Loucy (cell line): Measurements from ENCODE around the gene FARP1.

Source experiments
- H2AFZ ChIP-seq: fragments of 200-600 bp; sonication (generic); 2 replicates; pipeline ENCODE4 v1.6.0; 2016; ENCODE audit warnings: antibody characterized with exemption, mild to moderate bottlenecking, low read length, moderate library complexity
- H3F3A ChIP-seq: fragments of 200-600 bp; 2 replicates; pipeline ENCODE4 v1.6.0; 2016; ENCODE audit warnings: antibody characterized with exemption, low read depth, mild to moderate bottlenecking
- H3K27me3 ChIP-seq: fragments of 200-600 bp; sonication (generic); 2 replicates; pipeline ENCODE4 v1.6.1; 2014; ENCODE audit warnings: low read length, mild to moderate bottlenecking; ENCODE audit not compliant: insufficient read depth, poor library complexity, severe bottlenecking
- H3K36me3 ChIP-seq: fragments of 200-600 bp; sonication (generic); 2 replicates; pipeline ENCODE4 v1.6.1; 2016; ENCODE audit warnings: low read length; ENCODE audit not compliant: insufficient read depth
- H3K4me1 ChIP-seq: fragments of 200-600 bp; sonication (generic); 2 replicates; pipeline ENCODE4 v1.5.1; 2014; ENCODE audit warnings: low read length, mild to moderate bottlenecking; ENCODE audit not compliant: insufficient read depth, poor library complexity, severe bottlenecking
- H3K4me2 ChIP-seq: fragments of 200-600 bp; sonication (generic); 2 replicates; pipeline ENCODE4 v1.6.0; 2014; ENCODE audit warnings: antibody characterized with exemption, low read length, low read depth, mild to moderate bottlenecking; ENCODE audit not compliant: poor library complexity, severe bottlenecking
- H3K4me3 ChIP-seq: fragments of 200-600 bp; sonication (generic); 2 replicates; pipeline ENCODE4 v1.5.1; 2014; ENCODE audit warnings: low read length, mild to moderate bottlenecking, mixed read lengths; ENCODE audit not compliant: poor library complexity, severe bottlenecking
- H3K79me2 ChIP-seq: fragments of 200-600 bp; sonication (generic); 2 replicates; pipeline ENCODE4 v1.6.1; 2014; ENCODE audit warnings: low read length; ENCODE audit not compliant: insufficient read depth
- H3K9ac ChIP-seq: fragments of 200-600 bp; sonication (generic); 2 replicates; pipeline ENCODE4 v1.6.0; 2014; ENCODE audit warnings: mild to moderate bottlenecking, low read depth, low read length, moderate library complexity; ENCODE audit not compliant: poor library complexity, severe bottlenecking
- H3K9me2 ChIP-seq: fragments of 200-600 bp; sonication (generic); replicated peaks from 2 replicates; pipeline ENCODE4 v1.6.1; 2016; ENCODE audit warnings: low read depth, low read length, mixed read lengths
- H3K9me3 ChIP-seq: fragments of 200-600 bp; sonication (generic); 2 replicates; pipeline ENCODE4 v1.6.1; 2014; ENCODE audit warnings: mild to moderate bottlenecking, antibody characterized with exemption, low read length, low read depth; ENCODE audit not compliant: insufficient read depth
- H4K20me1 ChIP-seq: fragments of 200-600 bp; sonication (generic); 2 replicates; pipeline ENCODE4 v1.6.0; 2014; ENCODE audit warnings: antibody characterized with exemption, low read length, mild to moderate bottlenecking; ENCODE audit not compliant: insufficient read depth, poor library complexity, severe bottlenecking
- EZH2phosphoT487 ChIP-seq: fragments of 200-600 bp; IDR thresholded peaks from 2 replicates; pipeline ENCODE4 v1.6.1; 2018; ENCODE audit warnings: antibody characterized with exemption, mild to moderate bottlenecking, moderate library complexity, borderline replicate concordance
- TF ChIP-seq, protein P1 (sequence below): fragments of 200-600 bp; sonication (generic); conservative IDR thresholded peaks from 2 replicates; pipeline ENCODE4 v1.5.1; 2014; ENCODE audit warnings: mild to moderate bottlenecking, antibody characterized with exemption, low read length

Gene FARP1

DNA sequence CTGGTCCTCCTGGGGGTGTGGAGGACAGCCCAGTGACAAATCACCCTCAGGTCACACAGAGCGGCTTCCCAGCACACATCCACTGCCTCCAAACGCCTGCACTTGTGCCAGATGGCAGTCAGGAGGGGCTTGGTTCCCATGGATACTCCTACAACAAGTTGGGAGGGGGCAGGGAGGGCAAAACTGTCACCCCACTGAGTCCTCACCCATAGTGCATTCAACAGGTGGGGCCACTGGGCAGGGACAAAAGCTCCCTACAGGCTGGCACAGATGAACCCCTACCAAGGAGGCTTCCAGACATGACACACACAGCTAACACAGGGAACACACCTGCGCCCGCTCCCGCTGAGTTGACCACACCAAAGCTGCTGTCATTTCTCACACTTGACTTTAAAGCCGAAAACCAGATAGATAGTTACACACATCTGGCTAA is 313.5 kb downstream of the FARP1 start:
- H3K79me2 ChIP-seq = no peaks in the 10 kb centered on the region
- no peaks in the 10 kb centered on the region for H4K20me1 ChIP-seq
- H3K27me3 ChIP-seq = no peaks in the 10 kb centered on the region
- H2AFZ ChIP-seq = no peak overlapping the region
- H3K4me3 ChIP-seq = no peak overlapping the region
- H3K4me1 ChIP-seq = peaks cover 11% of the 10 kb centered on the region
- peaks cover 88% of the 10 kb centered on the region; the same call in 1 of the 2 replicates for H3K36me3 ChIP-seq
- no peaks in the 10 kb centered on the region for H3K9me2 ChIP-seq
- no peaks in the 10 kb centered on the region for H3K9me3 ChIP-seq
- no peak overlapping the region for H3K4me2 ChIP-seq
- no peak for TF ChIP-seq EZH2phosphoT487
- TF ChIP-seq, protein P1, sequence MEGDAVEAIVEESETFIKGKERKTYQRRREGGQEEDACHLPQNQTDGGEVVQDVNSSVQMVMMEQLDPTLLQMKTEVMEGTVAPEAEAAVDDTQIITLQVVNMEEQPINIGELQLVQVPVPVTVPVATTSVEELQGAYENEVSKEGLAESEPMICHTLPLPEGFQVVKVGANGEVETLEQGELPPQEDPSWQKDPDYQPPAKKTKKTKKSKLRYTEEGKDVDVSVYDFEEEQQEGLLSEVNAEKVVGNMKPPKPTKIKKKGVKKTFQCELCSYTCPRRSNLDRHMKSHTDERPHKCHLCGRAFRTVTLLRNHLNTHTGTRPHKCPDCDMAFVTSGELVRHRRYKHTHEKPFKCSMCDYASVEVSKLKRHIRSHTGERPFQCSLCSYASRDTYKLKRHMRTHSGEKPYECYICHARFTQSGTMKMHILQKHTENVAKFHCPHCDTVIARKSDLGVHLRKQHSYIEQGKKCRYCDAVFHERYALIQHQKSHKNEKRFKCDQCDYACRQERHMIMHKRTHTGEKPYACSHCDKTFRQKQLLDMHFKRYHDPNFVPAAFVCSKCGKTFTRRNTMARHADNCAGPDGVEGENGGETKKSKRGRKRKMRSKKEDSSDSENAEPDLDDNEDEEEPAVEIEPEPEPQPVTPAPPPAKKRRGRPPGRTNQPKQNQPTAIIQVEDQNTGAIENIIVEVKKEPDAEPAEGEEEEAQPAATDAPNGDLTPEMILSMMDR = no peak
- H3F3A ChIP-seq = no peaks in the 10 kb centered on the region
- no peak overlapping the region for H3K9ac ChIP-seq

DNA sequence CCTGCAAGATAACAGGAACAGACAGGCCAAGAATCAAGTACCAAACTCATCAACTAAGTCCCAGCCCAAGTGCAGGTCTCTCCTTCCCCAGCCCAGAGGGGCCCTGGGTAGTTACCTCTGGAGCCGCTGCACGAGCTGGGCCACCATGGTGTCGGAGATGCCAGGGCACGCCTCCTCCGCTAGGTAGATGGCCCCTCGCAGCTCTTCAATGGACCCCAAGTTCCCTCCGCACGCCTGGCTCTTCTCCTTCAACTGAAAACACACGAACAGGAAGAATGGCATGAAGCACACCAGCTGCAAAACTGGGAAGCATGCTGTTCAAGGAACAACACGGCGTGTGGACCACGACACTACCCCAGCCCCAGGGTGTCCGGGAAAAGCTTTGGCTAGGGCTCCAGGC is 314.2 kb downstream of the FARP1 start:
- H3F3A ChIP-seq = no peaks in the 10 kb centered on the region
- H3K4me2 ChIP-seq = no peak overlapping the region
- no peak overlapping the region for H2AFZ ChIP-seq
- no peaks in the 10 kb centered on the region for H3K79me2 ChIP-seq
- no peaks in the 10 kb centered on the region for H3K9me2 ChIP-seq
- H3K4me1 ChIP-seq = peaks cover 10% of the 10 kb centered on the region
- no peak overlapping the region for H3K4me3 ChIP-seq
- H3K9me3 ChIP-seq = no peaks in the 10 kb centered on the region
- peaks cover 90% of the 10 kb centered on the region; the same call in 1 of the 2 replicates for H3K36me3 ChIP-seq
- no peaks in the 10 kb centered on the region for H4K20me1 ChIP-seq
- no peak for TF ChIP-seq EZH2phosphoT487
- TF ChIP-seq, protein P1 = no peak
- no peaks in the 10 kb centered on the region for H3K27me3 ChIP-seq
- no peak overlapping the region for H3K9ac ChIP-seq

DNA sequence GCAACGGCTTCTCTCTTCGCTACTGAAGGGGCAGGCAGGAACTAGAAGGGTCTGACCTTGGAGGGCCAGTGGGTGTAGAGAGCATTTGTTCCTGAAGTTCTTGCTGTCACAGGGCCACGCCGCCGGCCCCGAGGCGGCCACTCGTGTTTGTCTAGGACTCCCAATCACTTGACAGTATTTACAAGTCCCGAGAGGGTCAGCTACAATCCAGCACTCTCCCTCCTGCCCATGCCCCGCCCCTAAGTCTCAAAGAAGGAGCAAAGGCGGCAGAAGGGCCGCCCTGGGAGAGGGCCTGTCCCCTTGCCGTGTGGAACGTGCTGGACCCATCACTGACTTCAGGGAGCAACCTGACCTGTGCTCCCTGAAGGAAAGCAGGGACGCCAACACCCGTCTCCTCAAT is 315.5 kb downstream of the FARP1 start:
- peaks cover 3% of the 10 kb centered on the region; the same call in 1 of the 2 replicates for H3K79me2 ChIP-seq
- H3K4me1 ChIP-seq = peaks cover 10% of the 10 kb centered on the region
- no peaks in the 10 kb centered on the region for H3K9me3 ChIP-seq
- no peak overlapping the region for H3K9ac ChIP-seq
- no peaks in the 10 kb centered on the region for H3K27me3 ChIP-seq
- TF ChIP-seq EZH2phosphoT487 = no peak
- TF ChIP-seq, protein P1 = no peak
- no peaks in the 10 kb centered on the region for H4K20me1 ChIP-seq
- peaks cover 91% of the 10 kb centered on the region; the same call in 1 of the 2 replicates for H3K36me3 ChIP-seq
- H3K4me2 ChIP-seq = no peak overlapping the region
- no peak overlapping the region for H2AFZ ChIP-seq
- no peaks in the 10 kb centered on the region for H3F3A ChIP-seq
- no peaks in the 10 kb centered on the region for H3K9me2 ChIP-seq
- H3K4me3 ChIP-seq = no peak overlapping the region
